ENCODE measurements around the gene ADCK2. TPM values are rescaled to one million over a fixed set of nuclear protein-coding genes. Genes with fewer than 3 reads are reported as not detected.
"Not testable (repeated sequence)": the region's sequence is repeated elsewhere in the genome, so short reads cannot be mapped to it uniquely, and the experiment has no call there.

The ADCK2 gene
- total RNA-seq, 1 donor from 2014 or later, result 27.6 TPM

DNA sequence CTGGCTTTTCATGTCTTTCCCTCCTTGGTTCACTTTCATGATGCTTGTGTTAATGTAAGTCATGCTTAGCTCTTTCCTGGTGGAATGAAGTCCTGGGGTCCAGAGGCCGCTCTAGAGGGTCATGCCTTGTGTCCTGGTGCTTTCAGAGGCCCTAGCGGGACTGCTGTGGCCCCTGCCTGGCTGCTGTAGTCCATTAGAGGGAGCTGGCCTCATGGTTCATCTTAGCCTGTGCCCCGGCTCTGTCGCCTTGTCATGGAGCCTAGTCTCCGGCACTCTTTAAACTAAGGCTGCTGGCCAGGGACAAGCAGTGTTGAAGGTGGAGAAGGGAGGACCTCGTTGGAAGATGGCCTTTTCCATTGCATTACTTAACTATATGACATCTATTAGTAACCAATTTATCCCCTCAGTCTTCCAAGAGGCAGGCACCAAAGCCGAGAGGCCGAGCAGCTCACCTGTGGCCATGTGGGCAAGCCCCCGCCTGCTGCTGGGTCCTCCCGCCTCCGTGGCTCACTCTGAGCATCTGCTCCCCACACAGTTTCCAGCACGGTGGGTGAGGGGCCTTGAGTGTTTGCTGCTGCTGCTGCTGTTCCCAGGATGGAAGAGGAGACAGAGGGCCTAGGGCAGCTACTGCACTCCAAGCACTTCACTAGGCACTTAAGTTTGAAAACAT lies 18.8 kb downstream of the ADCK2 start:
- no peak for DNase-seq (ENCODE audit: low read depth in 2 of 2)

GRCh38 chr7:140693849-140694248 lies 21.1 kb downstream of the ADCK2 start:
- DNase-seq (ENCODE audit: low read depth in 2 of 2), result not testable (repeated sequence)

DNA sequence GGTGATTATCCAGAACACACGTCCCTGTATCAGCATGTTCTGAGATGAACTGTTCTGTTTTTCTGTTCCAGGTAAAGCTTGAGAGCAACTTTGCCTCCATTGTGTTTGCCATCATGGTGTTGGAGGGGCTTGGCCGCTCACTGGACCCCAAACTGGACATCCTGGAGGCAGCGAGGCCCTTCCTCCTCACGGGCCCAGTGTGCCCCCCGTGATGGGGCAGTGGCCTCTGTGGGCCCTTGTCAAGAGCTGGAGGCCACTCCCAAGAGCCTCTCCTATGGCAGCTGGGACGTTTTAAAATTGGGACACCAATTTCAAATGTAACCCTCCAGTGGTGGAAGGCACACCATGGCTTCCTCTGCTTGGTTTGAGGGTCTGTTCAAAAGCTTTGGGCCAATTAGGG lies 21.8 kb downstream of the ADCK2 start:
- DNase-seq (ENCODE audit: low read depth in 2 of 2), result no peak

GRCh38 chr7:140695381-140695780 lies 22.6 kb downstream of the ADCK2 start:
- DNase-seq (ENCODE audit: low read depth in 2 of 2), result no peak

- DNase-seq (ENCODE audit: low read depth in 2 of 2), result peak; percentile 59 to 89
These were observed 23.4 kb downstream of the ADCK2 start for GRCh38 chr7:140696024-140696679.

GRCh38 chr7:140696680-140697446 lies 24.1 kb downstream of the ADCK2 start, which contains the start of gene NDUFB2:
Gene NDUFB2, plus strand, starts transcription at chr7:140696708. Its CDS starts 37 bp downstream, at chr7:140696745.
- DNase-seq (ENCODE audit: low read depth in 2 of 2), result peak; percentile 43 to 82

DNA sequence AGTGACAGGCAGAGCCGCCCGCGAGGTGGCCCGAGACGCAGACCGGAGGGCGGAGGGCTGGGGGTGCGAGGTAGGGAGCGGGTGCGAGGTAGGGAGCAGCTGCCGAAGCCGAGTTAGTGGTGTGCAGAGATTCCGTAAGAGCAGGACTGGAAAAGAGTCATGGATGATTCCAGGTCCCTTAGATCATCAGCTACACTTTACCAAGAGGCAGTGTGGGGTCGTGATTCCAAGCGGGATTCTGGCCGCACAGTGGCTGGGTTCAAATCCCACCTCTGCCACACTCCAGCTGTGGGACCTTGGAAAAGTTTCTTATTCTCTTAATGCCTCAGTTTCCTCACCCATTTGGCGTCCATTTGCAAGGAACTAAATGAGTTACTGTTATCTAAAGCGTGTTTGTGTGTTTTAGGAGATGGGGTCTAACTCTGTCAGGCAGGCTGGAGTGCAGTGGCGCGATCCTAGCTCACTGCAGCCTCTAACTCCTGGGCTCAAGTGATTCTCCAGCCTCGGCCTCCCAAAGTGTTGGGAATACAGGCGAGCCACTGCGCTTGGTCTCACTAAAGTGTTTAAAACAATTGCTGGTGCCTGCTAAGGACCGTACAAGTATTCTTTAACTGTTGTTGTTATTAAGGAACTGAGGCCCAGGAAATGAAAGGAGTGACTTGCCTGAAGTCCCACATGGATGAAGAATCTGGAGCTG lies 24.9 kb downstream of the ADCK2 start:
- no peak for DNase-seq (ENCODE audit: low read depth in 2 of 2)

DNA sequence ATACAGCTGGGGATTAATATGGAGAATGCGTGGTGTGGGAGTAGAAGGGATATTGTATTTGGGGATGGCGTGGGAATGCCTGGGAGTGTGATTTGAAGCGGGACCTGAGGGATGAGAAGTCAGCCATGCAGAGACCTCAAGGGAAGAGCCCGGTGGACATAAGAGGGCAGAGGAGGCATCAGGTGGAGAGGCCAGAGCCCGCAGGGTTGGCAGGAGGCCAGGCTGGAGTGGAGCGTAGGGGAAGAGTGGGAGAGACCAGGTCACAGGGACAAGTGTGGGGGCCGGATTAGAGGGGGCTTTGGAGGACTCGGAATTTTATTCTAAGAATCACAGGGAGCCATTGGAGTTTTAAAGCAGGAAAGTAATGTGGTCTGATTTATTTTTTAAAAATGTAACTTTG lies 25.7 kb downstream of the ADCK2 start:
- no peak for DNase-seq (ENCODE audit: low read depth in 2 of 2)

- no peak for DNase-seq (ENCODE audit: low read depth in 2 of 2)
These were observed 30.0 kb downstream of the ADCK2 start for GRCh38 chr7:140702774-140703173.

DNA sequence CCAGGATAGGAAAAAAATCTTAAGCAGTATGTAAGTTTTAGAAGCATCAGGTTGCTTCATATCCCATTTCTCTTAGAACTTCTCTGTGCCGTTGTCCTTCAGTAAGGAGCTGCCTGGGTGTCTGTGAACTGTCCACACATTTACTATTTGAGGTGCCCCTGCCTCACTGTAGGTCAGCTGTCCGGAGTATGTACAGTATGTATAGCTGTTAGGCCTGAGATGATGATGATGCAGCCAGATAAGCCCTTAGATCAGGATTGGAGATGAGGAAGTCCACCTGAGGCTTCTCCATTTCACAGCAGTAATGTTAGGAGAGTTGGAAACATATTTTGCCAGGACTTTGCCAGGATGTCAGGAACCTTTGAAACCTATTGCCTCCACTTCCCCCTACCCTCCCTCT lies 31.5 kb downstream of the ADCK2 start:
- no peak for DNase-seq (ENCODE audit: low read depth in 2 of 2)

GRCh38 chr7:140707132-140707531 lies 34.4 kb downstream of the ADCK2 start:
- DNase-seq (ENCODE audit: low read depth in 2 of 2), result no peak

DNA sequence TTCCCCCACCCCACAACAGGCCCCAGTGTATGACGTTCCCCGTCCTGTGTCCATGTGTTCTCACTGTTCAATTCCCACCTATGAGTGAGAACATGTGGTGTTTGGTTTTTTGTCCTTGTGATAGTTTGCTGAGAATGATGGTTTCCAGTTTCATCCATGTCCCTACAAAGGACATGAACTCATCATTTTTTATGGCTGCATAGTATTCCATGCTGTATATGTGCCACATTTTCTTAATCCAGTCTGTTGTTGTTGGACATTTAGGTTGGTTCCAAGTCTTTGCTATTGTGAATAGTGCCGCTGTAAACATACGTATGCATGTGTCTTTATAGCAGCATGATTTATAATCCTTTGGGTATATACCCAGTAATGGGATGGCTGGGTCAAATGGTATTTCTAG lies 36.0 kb downstream of the ADCK2 start:
- not testable (repeated sequence) for DNase-seq (ENCODE audit: low read depth in 2 of 2)

DNA sequence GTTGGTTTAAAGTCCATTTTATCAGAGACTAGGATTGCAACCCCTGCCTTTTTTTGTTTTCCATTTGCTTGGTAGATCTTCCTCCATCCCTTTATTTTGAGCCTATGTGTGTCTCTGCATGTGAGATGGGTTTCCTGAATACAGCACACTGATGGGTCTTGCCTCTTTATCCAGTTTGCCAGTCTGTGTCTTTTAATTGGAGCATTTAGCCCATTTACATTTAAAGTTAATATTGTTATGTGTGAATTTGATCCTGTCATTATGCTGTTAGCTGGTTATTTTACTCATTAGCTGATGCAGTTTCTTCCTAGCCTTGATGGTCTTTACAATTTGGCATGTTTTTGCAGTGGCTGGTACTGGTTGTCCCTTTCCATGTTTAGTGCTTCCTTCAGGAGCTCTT lies 39.6 kb downstream of the ADCK2 start:
- DNase-seq (ENCODE audit: low read depth in 2 of 2), result not testable (repeated sequence)

DNA sequence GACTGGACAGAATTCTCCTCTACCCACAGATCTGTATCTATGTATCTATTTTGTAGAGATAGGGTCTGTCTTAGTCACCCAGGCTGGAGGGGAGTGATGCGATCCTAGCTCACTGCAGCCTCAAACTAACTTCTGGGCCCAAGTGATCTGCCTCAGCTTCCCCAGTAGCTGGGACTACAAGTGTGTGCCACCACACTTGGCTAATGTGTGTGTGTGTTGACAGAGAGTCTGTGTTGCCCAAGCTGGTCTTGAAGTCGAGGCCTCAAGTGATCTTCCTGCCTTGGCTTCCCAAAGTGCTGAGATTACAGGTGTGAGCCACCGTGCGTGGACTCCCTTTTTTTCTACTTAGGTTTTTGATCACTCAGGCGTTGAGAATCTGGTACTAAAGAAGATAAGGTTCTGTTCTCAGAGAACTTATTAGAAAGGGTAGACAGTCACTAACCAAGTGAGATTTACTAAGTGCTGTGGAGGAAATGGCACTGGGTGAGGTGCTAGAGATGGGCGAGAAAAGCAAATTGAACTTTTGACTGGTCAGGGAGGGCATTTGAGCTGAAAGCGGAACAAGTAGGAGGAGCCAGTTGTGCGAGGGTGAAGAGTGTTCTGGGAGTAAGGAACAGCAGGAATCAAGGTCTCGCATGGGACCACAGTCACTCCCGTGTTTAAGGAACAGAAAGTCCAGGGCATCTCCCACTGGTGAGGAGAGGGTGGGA lies 41.7 kb downstream of the ADCK2 start:
- no peak for DNase-seq (ENCODE audit: low read depth in 2 of 2)

DNA sequence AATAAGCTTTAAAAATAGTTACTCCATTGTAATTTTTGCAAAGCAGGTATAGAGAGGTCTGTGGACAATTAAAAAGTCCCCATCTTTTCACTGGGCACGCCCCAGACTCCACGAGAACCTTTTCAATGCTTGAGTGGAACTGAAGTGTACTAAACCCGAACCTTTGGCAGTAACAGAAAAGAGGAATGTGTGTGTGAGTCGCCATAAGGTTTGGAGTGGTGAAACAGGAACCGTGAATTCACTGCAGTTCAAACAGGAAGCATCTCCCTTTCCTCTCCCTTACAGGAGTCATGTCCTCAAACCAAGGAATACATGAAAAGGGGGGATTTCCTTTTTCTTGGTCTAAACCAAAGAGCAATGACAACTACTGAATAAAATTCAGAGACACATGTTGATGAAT lies 47.0 kb downstream of the ADCK2 start:
- DNase-seq (ENCODE audit: low read depth in 2 of 2), result peak in 1 of 2 donors; percentile 53

DNA sequence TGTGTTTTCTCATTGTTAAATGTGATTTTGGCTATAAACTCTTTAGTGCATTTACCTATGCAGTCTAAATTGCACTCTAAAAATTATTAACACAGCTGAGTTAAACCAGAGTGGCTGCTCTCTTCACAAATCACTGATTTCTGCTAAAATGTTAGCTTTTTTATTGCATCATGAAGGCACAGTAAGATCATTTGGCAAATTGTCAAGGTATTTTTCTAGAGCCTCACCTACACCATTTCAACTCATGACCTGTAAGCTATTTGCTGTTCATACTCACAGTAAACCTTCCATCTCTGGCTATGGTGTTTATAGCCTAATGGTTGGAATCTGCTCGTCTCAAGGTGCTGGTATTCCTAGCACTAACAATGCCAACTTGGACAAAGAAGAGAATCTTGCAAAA lies 49.5 kb downstream of the ADCK2 start:
- DNase-seq (ENCODE audit: low read depth in 2 of 2), result no peak

DNA sequence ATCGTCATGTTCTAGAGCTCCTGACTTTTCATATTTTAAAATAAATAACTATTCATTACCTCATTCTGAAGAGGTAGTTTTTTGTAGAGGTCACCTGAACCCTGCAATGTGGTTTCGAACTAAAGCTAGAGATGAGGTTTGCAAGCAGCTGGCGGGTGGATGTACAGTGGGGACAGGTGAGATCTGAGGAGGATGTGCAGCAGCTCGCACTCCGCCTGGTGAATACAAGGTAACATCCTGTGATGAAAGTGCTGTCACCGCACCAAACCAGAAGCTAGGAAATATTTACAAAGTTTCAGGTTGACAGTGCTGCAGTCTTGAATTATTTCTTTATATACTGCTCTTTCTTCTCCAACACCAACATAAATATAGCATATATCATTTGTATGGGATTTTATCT lies 50.3 kb downstream of the ADCK2 start:
- DNase-seq (ENCODE audit: low read depth in 2 of 2), result no peak

DNA sequence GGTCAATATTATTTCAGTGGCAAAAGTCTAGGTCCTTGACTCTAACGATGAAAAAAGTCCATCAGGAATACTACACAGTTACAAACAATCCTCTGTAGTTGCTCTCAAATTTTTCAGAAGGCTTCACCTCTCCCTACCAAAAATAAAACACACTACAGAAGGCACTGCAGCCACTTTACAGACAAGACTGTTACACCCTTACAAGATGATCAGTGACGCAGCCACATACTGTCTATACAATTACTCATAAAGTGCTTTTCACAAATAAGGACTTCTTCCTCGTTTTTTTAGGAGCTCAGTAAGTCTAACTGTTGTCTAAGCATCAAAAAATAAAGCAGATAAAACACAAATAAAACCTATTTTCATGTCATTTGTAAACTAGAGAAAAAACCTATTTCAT lies 50.8 kb downstream of the ADCK2 start:
- DNase-seq (ENCODE audit: low read depth in 2 of 2), result no peak

GRCh38 chr7:140724706-140725105 lies 52.0 kb downstream of the ADCK2 start:
- DNase-seq (ENCODE audit: low read depth in 2 of 2), result no peak

DNA sequence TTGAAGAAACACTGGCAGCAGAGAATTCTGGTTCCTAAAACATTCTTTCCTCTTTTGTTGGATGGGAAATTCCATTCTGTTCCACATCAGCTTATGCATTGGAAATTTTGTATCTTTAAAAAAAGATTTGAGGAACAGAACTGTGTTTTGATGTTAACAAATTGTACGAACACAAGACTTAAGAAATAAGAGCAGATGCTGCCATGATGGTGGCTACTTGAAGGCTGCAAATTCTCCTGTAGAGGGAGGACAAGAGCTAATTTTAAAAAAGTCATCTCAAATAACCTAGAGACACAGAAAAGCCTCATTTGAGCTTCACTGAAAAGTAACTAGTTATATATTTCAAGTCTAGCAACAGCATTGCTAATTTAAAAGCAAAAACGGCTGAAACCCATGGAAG lies 53.5 kb downstream of the ADCK2 start:
- peak in 1 of 2 donors; percentile 8 for DNase-seq (ENCODE audit: low read depth in 2 of 2)

DNA sequence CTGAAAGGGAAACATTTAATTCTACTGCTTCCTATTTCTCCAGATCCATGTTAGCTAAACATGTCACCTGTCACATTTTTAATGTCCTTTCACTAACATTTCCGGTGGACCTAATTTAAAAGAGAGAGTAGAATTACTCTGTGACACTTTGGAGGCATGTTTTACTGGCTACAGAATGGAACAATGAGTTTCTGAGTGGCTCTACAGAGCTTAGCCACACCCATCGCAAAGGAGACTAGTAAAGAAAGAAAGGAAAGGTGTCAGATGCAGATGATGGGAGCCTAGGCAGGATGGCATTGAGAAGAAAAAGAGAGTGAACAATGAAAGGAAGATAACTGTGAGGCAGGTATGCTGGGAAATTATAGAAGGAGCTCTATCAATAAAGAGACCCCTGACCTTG lies 59.7 kb downstream of the ADCK2 start:
- DNase-seq (ENCODE audit: low read depth in 2 of 2), result no peak

All from dermis microvascular lymphatic vessel endothelial cell (primary cell).